ENCODE results near the gene MARCHF10.

GRCh38 chr17:62755141-62755851, 52.8 kb downstream of the MARCHF10 start:
- TF ChIP-seq CTCF (IDR thresholded peaks at IDR 0.05) (no peak), EP300 (IDR thresholded peaks at IDR 0.05) (no peak)

Measured in ovary (tissue), 3 donors.